ENCODE data around the gene CPA4.

CPA4 gene

DNA sequence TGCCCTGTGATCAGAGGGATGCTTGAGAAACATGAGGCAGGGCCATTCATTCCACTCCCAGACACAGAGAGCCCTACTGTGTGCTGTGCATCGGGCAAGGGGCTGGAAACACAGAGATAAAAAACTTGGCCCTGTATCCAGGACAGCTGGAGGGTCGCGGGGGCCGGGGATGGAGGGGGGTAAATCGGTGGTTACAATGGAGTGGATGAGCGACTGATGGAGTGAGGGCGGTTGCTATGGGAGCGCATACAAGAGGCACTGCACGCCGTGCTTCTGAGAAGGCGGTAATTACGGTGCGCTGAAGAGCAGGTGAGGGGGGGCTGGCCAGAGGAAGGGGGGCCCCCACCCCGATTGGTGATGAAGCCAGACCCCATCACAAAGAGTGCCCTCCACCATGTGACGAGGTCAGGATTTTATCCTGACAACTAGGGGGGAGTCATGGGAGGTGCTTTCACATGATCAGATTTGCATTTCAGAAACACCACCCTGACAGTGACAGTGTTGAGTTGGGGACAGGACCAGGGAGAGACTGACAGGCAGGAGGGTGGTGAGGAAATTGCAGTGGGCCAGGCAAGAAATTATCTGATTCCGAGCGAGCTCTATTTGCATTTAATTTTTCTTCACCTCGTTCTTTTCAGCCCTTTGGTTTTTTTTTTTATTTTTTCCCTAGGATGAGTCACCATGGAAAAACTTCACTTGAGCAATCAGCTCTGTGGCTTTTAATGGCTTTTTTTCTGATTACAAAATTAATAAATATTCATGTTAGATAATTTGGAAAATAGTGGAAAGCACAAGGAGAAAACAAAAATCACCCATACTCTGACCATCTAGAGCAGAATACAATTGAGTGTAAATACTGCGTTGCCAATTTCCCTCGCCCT, 59.5 kb downstream of the CPA4 start:
- DNase-seq: peak; percentile 33
- in situ Hi-C loops (cut with HindIII; ENCODE audit: low pct_ligation_motif_present, low pct_unique_long_range_greater_than_20kb, low sequenced_read_pairs): no loop called here

DNA sequence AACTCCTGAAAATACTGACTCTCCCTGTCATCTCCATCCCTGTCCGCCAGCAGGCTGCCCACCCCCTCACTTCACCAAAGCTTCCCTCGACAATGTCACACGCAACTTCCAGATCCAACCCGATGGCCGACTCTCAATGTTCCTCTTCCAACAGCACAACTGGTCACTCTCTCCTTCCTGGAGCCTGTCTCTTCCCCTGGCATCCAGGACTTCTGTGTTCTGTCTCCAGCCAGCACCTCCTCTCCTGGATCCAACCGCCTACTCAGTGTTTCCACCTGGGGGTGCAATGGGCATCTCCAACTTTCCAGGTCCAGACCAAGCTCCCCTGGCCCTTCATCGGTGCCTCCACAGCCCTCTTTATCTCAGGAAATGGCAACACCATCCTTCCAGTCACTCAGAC, 60.2 kb downstream of the CPA4 start:
- in situ Hi-C loops (cut with HindIII; ENCODE audit: low pct_ligation_motif_present, low pct_unique_long_range_greater_than_20kb, low sequenced_read_pairs): no loop called here
- no peak for DNase-seq

DNA sequence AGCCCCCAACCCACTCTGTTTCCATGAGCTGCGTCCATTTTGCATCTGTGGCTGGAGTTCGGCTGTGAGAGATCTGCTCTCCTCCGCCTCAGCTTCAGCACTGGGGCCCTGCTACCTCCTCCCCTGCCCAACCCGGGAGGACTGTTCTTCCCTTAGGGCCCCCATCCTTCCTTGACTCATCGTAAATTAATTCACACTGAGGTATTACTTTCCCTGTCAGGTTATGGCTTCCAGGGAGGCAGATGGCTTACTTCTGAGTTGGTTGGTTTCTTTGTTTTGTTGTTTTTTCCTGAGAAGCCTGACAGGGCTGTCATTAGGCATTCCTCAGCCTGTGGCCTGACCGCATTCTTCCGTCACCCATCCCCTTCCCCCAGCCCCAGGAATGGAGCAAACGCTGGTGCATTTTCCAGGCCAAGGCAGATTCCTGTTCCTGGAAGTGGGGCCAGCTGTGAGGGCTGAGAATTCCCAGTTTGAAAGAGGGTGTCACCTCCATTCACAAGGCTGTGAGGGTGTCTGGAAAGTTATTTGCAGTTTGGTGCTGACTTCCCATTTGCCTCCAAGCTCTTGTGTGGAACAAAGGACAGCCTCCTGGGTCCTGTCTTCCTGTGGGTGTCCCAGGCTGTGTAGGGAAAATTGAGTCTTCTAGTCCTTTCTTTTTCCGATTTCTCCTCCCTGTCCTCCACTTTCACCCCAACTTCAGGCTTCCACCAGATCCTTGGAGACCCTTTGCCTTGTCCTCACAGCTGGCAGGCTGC, 63.3 kb downstream of the CPA4 start:
- in situ Hi-C loops (cut with HindIII; ENCODE audit: low pct_ligation_motif_present, low pct_unique_long_range_greater_than_20kb, low sequenced_read_pairs): no loop called here
- DNase-seq: peak; percentile 97

- in situ Hi-C loops (cut with HindIII; ENCODE audit: low pct_ligation_motif_present, low pct_unique_long_range_greater_than_20kb, low sequenced_read_pairs): no loop called here
Observed at GRCh38 chr7:130356876-130357611, 64.1 kb downstream of the CPA4 start.

GRCh38 chr7:130358471-130358870, 65.5 kb downstream of the CPA4 start:
- no peak for DNase-seq
- in situ Hi-C loops (cut with HindIII; ENCODE audit: low pct_ligation_motif_present, low pct_unique_long_range_greater_than_20kb, low sequenced_read_pairs): no loop called here

More at GRCh38 chr7:130356876-130357611, 64.1 kb downstream of the CPA4 start:
- peak; percentile 89 for DNase-seq

- in situ Hi-C loops (cut with HindIII; ENCODE audit: low pct_ligation_motif_present, low pct_unique_long_range_greater_than_20kb, low sequenced_read_pairs): no loop called here
- no peak for DNase-seq
Observed at GRCh38 chr7:130359276-130359857, 66.4 kb downstream of the CPA4 start.

DNA sequence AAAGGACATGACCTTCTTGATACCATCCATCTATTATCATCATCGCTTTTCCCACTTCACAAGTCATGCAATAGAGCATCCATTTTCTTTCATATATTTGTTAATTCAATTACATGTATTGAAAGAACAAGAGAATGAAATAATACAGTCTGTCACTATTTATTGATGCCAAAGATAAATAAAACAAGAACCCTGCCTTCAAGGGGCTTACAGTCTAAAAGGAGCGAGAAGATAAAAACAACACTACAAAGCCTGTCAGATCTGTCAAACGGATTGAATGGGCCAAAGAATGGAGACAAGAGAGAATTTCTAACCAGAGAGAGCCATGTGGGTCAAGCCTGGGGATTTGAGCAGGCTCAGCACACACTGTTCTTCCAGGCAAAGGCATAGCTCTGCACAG, 67.6 kb downstream of the CPA4 start:
- in situ Hi-C loops (cut with HindIII; ENCODE audit: low pct_ligation_motif_present, low pct_unique_long_range_greater_than_20kb, low sequenced_read_pairs): no loop called here
- no peak for DNase-seq

GRCh38 chr7:130361681-130362080, 68.7 kb downstream of the CPA4 start:
- in situ Hi-C loops (cut with HindIII; ENCODE audit: low pct_ligation_motif_present, low pct_unique_long_range_greater_than_20kb, low sequenced_read_pairs): no loop called here

GRCh38 chr7:130362251-130362816, 69.4 kb downstream of the CPA4 start:
- DNase-seq: no peak
- in situ Hi-C loops (cut with HindIII; ENCODE audit: low pct_ligation_motif_present, low pct_unique_long_range_greater_than_20kb, low sequenced_read_pairs): no loop called here

More at GRCh38 chr7:130361681-130362080, 68.7 kb downstream of the CPA4 start:
- no peak for DNase-seq

- peak; percentile 75 for DNase-seq
- in situ Hi-C loops (cut with HindIII; ENCODE audit: low pct_ligation_motif_present, low pct_unique_long_range_greater_than_20kb, low sequenced_read_pairs): no loop called here
Observed at GRCh38 chr7:130363026-130363847, 70.3 kb downstream of the CPA4 start.

DNA sequence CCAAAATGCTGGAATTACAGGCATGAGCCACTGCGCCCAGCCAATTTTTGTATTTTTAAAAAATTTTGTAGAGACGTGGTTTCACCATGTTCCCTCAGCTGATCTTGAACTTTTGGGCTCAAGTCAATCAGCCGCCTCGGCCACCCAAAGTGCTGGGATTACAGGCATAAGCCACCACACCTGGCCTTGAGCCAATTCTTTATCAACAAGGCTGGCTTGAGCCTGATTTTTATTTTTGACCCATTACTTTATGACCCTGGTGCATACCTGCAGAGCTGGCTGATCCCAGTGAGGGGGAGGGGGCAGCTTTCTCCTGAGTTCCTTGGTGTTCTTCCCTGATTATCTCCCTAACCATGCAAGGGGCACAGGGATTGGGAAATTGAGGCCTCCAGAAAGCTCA, 71.5 kb downstream of the CPA4 start:
- in situ Hi-C loops (cut with HindIII; ENCODE audit: low pct_ligation_motif_present, low pct_unique_long_range_greater_than_20kb, low sequenced_read_pairs): no loop called here
- DNase-seq: no peak

GRCh38 chr7:130365088-130365487, 72.1 kb downstream of the CPA4 start:
- in situ Hi-C loops (cut with HindIII; ENCODE audit: low pct_ligation_motif_present, low pct_unique_long_range_greater_than_20kb, low sequenced_read_pairs): no loop called here

DNA sequence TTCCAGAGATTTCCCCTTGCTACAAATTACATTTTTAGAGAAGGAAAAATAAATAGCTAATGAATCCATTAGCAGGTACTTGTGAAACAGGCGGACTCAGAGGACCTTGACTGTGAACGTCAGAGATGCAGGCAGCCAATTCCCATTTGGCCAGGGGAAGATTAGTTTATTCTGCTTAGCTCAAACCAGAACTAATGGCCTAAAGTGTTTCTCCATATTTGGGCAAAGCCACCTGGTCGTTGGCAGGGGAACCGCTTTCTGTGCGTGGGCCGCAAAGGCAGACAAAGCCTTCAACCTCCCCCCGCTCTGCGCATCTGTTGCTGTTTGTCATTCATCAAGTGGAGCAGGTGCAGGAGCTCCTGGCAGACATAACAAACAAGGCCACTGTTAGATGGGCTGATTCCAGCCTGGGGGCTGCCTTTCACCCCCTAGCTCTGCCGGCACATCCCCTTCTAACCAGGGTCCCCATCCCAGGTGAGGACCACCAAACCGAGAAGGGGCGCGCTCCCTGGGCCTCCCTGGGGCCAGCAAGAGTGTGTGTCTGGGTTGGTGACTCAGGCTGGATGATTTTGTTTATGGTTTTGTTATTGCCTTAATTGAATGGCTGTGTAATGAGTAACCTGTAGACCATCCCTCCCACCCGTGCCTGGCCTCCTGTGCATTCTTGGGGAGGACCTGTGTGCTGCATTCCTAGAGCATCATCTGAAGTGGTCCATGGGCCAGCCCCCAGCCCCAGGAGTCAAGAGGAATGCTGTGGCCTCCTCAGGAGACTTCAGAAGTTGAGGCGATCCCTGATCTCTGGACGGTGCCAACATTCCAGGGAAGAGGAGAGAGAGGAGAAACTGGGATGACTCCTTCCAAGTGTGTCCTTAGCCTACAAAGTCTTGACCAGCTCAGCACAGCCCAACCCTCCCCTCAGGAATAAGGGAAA, 72.8 kb downstream of the CPA4 start:
- no peak for DNase-seq
- in situ Hi-C loops (cut with HindIII; ENCODE audit: low pct_ligation_motif_present, low pct_unique_long_range_greater_than_20kb, low sequenced_read_pairs): no loop called here

More at GRCh38 chr7:130365088-130365487, 72.1 kb downstream of the CPA4 start:
- no peak for DNase-seq

GRCh38 chr7:130366564-130366963, 73.6 kb downstream of the CPA4 start:
- DNase-seq: no peak

DNA sequence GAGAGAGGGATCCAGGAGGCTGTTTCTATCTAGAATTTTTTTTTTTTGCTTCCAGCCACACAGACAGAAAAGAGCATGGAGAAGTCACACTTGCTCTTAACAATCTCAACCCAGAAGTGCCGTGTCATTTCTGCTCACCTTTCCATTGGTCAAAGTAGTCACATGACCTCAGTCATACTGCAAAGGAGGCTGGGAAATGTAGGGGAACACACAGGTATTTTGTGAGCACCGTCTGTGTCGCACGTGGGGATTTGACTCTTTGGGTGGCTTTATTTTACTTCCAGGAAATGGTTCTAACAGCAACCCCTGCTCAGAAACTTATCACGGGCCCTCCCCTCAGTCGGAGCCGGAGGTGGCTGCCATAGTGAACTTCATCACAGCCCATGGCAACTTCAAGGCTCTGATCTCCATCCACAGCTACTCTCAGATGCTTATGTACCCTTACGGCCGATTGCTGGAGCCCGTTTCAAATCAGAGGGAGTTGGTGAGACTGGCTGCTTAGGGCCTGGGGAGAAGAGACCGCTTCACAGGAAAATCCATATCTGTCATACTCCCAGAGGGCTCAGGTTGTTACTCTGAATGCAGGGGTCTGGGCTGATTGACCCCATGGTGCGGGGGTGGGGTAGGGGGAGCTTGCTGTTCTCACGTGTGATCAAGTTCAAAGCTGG, 74.3 kb downstream of the CPA4 start:
- DNase-seq: no peak
- in situ Hi-C loops (cut with HindIII; ENCODE audit: low pct_ligation_motif_present, low pct_unique_long_range_greater_than_20kb, low sequenced_read_pairs): no loop called here

More at GRCh38 chr7:130366564-130366963, 73.6 kb downstream of the CPA4 start:
- in situ Hi-C loops (cut with HindIII; ENCODE audit: low pct_ligation_motif_present, low pct_unique_long_range_greater_than_20kb, low sequenced_read_pairs): no loop called here
